Activated T-cell treated with anti-CD3 and anti-CD28 coated beads for 48 hours (primary cell): ENCODE measurements around the gene PRKCE.
"Not testable (repeated sequence)": the region's sequence is repeated elsewhere in the genome, so short reads cannot be mapped to it uniquely, and the experiment has no call there.

ENCODE experiments used
- DNase-seq: peaks from one replicate; pipeline ENCODE4 v3.0.0-alpha.2; 2020; ENCODE audit warnings: low read depth

The PRKCE gene

DNA sequence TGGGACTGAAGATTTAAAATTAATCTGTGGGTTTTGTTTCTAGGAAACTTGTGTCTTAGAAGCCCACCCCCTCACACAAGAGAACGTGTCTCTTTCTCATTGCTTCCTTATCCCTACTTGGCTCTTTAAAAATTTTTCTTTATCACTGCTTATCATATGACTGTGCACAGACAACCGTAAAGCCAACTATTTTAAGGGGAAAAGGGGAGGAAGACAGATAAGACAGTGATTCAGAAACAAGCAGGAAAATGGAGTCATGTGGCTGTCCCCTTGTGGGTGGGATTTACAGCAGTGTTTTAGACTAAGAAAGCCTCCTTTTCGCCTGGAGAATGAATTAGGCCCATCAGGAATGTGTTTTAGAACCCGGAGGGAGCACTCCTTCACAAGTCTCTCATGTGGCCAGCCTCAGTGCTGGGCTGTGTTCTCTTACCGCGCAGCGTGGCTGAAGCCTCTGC lies 17.6 kb downstream of the PRKCE start:
- no peak for DNase-seq

GRCh38 chr2:45670646-45671045 lies 19.2 kb downstream of the PRKCE start:
- DNase-seq = no peak

DNA sequence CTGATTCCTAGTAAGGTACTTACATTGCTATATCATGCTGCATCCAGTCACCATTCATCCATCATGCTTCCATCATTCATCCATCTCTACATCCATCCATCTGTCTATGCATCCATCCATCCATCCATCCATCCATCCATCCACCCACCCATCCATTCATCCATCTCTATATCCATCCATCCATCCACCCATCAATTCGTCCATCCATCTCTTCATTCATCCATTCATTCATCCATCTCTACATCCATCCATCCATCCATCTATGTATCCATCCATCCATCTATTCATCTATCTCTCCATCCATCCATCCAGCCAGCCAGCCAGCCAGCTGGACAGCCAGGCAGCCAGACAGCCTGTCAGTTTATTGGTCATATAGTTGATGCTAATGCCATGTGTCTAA lies 20.7 kb downstream of the PRKCE start:
- no peak for DNase-seq

- DNase-seq = no peak
Observed at GRCh38 chr2:45674035-45674816, 22.8 kb downstream of the PRKCE start.

DNA sequence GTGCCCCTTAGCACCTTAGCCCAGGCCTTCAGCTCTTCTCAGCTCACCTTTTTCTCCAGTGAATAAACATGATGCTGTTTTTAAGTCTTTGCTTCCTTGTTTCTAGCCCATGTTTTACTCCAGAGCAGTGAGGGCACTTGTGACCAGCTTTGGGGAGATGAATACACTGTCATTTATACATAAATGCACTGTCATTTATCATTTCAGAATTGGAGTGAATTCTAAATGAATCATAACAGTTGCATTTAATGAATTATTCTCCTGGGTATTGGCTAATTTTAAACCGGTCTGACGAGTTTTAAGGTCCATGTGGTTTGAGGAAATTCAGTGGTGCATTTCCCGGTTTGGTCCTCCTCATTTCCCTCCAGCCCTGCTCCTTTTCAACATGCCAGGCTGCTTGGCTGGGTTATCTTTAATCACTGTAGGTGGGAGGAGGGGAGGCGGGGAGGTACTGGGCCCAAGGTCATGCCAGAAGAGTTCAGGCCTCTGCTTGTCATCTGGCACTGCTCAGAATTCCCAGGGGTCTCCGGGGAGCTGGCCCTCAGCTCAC lies 23.9 kb downstream of the PRKCE start:
- no peak for DNase-seq

- DNase-seq = no peak
Observed at GRCh38 chr2:45676088-45676487, 24.6 kb downstream of the PRKCE start.

GRCh38 chr2:45678791-45679348 lies 27.4 kb downstream of the PRKCE start:
- DNase-seq = no peak

DNA sequence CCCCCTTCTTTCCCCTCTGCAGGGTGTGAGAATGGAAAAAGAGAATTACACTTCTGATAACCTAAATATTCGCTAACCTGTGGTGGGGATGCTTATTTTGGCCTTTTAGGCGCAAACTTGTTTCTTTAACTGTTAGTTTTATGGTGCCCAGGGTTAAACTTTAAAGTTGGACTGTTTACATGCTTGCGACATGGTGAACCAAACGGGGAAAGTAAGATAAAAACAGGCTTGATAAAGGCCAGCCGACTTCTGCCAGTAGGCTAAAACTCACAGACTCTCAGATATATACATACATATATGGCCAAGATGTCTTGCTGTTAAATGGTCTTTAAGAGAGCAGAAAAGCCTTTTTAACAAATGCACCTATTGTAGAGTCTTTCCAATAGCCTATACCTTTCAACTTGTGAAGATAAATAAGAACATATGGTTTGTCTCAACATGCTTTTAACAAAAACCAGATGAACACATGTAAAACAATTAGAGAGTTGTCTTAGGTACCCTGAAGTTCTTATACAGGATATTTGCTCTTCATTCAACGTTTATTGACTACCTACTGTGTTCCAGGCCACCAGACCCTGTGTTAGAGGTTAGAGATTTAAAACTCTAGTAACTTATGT lies 29.0 kb downstream of the PRKCE start:
- no peak for DNase-seq

GRCh38 chr2:45681675-45682074 lies 30.2 kb downstream of the PRKCE start:
- DNase-seq = no peak

- no peak for DNase-seq
Observed at GRCh38 chr2:45683292-45683691, 31.8 kb downstream of the PRKCE start.

DNA sequence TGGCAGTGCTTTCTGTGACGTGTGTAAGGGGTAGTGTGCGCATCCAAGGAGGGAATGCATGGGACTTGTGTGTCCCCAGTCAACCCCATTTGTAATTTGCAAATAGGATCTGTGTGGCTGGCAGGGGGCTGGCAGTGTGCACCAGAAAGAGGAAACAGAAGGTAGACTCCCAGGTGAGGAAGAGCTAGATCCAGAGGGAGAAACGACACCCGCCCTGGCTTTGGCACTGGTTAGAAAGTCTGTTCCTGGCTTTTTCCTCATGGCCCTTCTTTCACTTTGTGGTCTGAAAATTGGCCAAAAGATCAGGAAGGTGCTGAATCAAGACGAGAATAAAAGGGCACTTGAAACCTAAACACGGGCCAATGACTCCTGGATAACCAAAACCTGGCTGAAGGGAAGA lies 33.3 kb downstream of the PRKCE start:
- no peak for DNase-seq

DNA sequence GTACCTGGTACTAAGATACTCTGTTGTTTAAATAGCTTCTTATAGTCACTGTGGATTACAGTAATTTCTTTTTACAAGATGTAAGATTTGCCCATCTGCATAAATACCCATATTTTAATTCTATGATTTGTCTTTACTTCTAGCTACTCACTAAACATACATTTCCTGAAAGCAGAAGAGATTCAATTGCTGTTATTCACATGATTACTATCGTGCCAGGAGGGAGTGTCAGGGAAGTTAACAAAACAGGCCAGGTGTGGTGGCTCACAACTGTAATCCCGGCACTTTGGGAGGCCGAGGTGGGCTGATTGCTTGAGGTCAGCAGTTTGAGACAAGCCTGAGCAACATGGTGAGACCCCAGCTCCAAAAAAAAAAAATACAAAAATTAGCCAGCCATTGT lies 33.8 kb downstream of the PRKCE start:
- DNase-seq = no peak

GRCh38 chr2:45687964-45688363 lies 36.5 kb downstream of the PRKCE start:
- no peak for DNase-seq

DNA sequence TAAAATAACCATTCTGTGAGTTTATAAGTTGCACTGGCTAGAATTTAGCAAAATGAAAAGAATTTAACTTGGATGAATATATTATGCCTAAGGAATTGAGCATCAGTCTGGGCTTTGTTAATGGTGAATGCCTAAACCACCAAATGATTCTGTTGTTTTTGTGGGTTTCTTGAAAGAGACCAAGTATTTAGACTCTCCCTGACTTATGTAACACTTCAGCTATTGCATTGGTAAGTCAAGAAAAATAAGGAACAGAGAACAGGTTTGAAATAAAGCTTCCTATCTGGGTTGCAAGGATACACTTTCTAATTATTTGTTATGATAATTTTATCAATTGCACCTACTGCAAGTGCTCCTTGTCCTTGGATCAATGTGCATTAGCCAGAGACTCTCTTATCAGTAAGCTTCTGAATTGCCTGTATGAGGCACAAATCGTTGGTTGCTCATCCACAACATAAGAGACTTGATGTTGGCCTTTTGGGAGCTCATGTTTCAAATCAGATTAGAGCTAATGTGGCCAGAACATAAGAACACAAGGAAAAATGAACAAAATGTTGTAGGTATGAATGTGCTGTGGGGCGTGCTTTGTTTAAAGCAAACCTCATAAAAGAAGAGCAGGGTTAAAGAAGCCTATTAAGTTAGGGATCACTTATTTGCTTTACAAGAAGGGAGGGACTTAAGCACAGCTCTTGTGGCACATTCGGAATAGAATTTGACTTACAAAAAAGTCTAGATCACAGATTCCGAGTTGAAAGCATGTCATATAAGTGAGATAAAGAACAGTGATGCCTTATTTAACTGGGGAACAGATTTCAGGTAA lies 37.2 kb downstream of the PRKCE start:
- DNase-seq = no peak

DNA sequence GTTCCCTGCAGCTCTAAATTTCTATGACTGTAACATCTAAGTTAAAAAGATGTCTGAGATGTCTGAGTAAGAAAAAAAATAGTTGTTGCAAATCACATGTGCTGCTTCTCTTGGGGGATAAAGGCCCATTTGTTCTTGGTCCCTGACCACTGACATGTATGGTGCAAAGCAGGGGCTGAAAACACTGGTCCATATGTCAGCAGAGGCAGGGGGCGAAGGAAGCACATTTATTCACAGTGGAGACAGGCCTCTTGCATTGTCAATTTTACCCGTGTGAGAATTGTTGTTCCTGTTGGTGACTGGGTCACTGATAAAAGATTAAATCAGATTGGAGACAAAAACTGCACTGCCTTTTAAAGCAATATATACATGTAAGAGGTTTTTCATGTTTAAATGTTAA lies 38.8 kb downstream of the PRKCE start:
- no peak for DNase-seq

GRCh38 chr2:45691171-45691999 lies 39.9 kb downstream of the PRKCE start:
- no peak for DNase-seq

- DNase-seq = no peak
Observed at GRCh38 chr2:45692566-45692965, 41.1 kb downstream of the PRKCE start.

DNA sequence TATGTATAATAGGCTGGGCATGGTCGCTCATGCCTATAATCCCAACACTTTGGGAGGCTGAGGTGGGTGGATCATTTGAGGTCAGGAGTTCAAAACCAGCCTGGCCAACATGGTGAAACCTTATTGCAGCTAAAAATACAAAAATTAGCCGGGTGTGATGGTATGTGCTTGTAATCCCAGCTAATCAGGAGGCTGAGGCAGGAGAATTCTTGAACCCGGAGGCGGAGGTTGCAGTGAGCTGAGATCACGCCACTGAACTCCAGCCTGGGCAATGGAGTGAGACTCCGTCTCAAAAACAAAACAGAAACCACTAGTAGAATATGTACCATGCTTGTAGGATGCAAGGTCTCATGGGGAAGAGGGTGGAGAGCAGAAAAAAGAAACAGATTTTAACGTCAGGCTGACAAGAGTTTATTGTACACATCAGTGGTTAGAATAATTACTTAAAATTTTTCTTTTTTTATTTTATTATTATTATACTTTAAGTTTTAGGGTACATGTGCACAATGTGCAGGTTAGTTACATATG lies 44.1 kb downstream of the PRKCE start:
- not testable (repeated sequence) for DNase-seq

GRCh38 chr2:45696708-45697107 lies 45.2 kb downstream of the PRKCE start:
- no peak for DNase-seq

- no peak for DNase-seq
Observed at GRCh38 chr2:45697190-45697589, 45.7 kb downstream of the PRKCE start.

- DNase-seq = no peak
Observed at GRCh38 chr2:45698554-45698953, 47.1 kb downstream of the PRKCE start.
